ENCODE data around the gene NECAB2. TPM values are rescaled to one million over a fixed set of nuclear protein-coding genes. Genes with fewer than 3 reads are reported as not detected.

Gene NECAB2
- total and polyA plus RNA-seq, 2 of the 8 experiments (the other 6 are each of a cell fraction or from before 2014, with no cell fraction given), result 3.6 to 4.2 TPM

DNA sequence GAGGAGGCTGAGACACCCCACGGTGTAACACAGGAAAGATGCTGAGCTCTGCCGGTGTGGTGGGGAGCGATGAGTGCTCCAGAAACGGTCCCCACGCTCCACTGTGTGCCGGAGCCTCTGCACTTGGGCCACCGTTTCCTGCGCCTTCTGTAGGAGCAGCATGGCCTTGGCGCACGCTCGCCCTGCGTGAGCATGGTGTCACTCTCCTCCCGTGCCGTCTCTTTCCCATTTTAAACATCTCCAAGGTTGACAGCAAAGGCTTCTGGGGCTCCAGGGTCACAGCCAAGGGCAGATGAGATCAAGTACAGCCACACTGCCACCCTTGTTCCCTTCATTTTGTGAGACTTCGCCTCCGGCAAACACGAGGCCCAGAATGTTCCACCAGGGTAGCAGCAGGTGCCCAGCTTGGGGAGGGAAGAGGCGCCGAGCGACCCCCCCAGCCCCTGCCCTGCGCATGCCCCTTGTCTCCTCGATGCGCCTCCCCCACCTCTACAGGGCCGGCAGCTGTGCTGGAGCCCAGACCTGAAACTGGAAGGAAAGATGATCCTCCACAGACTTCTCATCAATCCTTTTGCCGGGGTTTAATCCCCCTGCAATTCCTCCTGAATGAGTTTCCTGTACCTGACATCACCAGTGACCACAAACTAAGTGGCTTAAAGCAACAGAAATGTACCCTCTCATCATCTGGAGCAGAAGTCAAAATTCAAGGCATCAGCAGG lies 34.9 kb upstream of the NECAB2 start:
- H3K36me3 ChIP-seq (ENCODE audit: control insufficient read depth in 2 of 4, insufficient read depth in 4 of 4, low read length in 3 of 4), result no peaks in the 10 kb centered on the region
- H2AK5ac ChIP-seq (ENCODE audit: low read depth, low read length), result no peak overlapping the region
- no peaks in the 10 kb centered on the region for H3K79me2 ChIP-seq (ENCODE audit: control insufficient read depth in 1 of 2, insufficient read depth in 2 of 2, low read length in 2 of 2)
- H3K27me3 ChIP-seq (replicated peaks in 1 of 4; ENCODE audit: control insufficient read depth in 3 of 4, extremely low read depth in 1 of 4, insufficient read depth in 3 of 4, low read length in 3 of 4), result no peaks in the 10 kb centered on the region; a peak in 1 of 7 replicates
- no peak overlapping the region for H2BK5ac ChIP-seq (ENCODE audit: low read depth, low read length)
- H3K14ac ChIP-seq (ENCODE audit: insufficient read length), result no peak overlapping the region
- H2AFZ ChIP-seq (ENCODE audit: low read length), result no peak overlapping the region
- H3K18ac ChIP-seq (ENCODE audit: extremely low read depth, low read length), result no peak overlapping the region
- TF ChIP-seq SIX5 (IDR thresholded peaks at IDR 0.05; ENCODE audit: low read depth, low read length) (no peak), BCL11A (IDR thresholded peaks at IDR 0.05; ENCODE audit: low read depth in 2 of 2, low read length in 2 of 2) (no peak), CBX5 (IDR thresholded peaks at IDR 0.05; ENCODE audit: low read depth, low read length) (no peak), RNF2 (IDR thresholded peaks at IDR 0.05; ENCODE audit: borderline replicate concordance, low read depth, low read length, missing control alignments, poor library complexity, severe bottlenecking) (no peak), RAD21 (IDR thresholded peaks at IDR 0.05 in 1 of 2, conservative IDR thresholded peaks at IDR 0.05 in 1 of 2; ENCODE audit: low read depth in 2 of 2, low read length in 2 of 2) (no peak), SUZ12 (IDR thresholded peaks at IDR 0.05; ENCODE audit: low read length) (no peak), JUN (IDR thresholded peaks at IDR 0.05; ENCODE audit: low read depth, low read length) (no peak), EP300 (IDR thresholded peaks at IDR 0.05; ENCODE audit: borderline replicate concordance in 1 of 2, low read depth in 2 of 2, low read length in 2 of 2) (no peak)
- no peak overlapping the region for H3K23ac ChIP-seq (ENCODE audit: insufficient read length)
- ChIA-PET POLR2A (ENCODE audit: partially characterized antibody) (interaction anchor here (1.4 kb wide), 1 partner anchor 17 kb away, joined by 4 read pairs; no protein-coding TSS in a partner anchor), CTCF (ENCODE audit: partially characterized antibody) (interaction anchor here (1.4 to 1.6 kb wide), 2 partner anchors 47 to 88 kb away, joined by 3 to 6 read pairs; no protein-coding TSS in a partner anchor)
- H2BK15ac ChIP-seq (ENCODE audit: low read length), result no peak overlapping the region
- FAIRE-seq (no peak), DNase-seq (ENCODE audit: low read depth in 1 of 2, low spot score in 2 of 2) (no peak)
- no peak overlapping the region for H4K8ac ChIP-seq (ENCODE audit: extremely low read depth, insufficient read depth, low read length)
- no peaks in the 10 kb centered on the region for H3K23me2 ChIP-seq (ENCODE audit: low read depth, low read length)
- no peak overlapping the region for H3K4me3 ChIP-seq (ENCODE audit: extremely low read depth in 1 of 4, insufficient read depth in 2 of 4, low read depth in 3 of 4, low read length in 4 of 4)
- no peaks in the 10 kb centered on the region for H4K20me1 ChIP-seq (replicated peaks in 1 of 2; ENCODE audit: control insufficient read depth in 1 of 2, insufficient read depth in 2 of 2, low read length in 2 of 2)
- H3K27ac ChIP-seq (ENCODE audit: low read depth, low read length), result no peak overlapping the region
- H3K4me2 ChIP-seq (ENCODE audit: insufficient read depth in 1 of 2, low read depth in 2 of 2, low read length in 2 of 2), result no peak overlapping the region
- no peak overlapping the region for H2BK120ac ChIP-seq (replicated peaks; ENCODE audit: low read depth, low read length)
- 91% methylated on average over 22 of the region's 25 CpGs; no CpG with 5 or more reads in 1 of the 2 experiments for WGBS, 2 experiments (ENCODE audit: extremely low coverage in 1 of 2, insufficient coverage in 1 of 2, insufficient read length in 1 of 2, insufficient replicate concordance in 2 of 2, low coverage in 1 of 2, low lambda C conversion rate in 2 of 2, missing lambda C conversion rate in 1 of 2)
- H3K56ac ChIP-seq (replicated peaks; ENCODE audit: insufficient read length, low read depth, low read length), result no peak overlapping the region
- no peak overlapping the region for H4K5ac ChIP-seq (ENCODE audit: insufficient read length, low read depth, low read length)
- H3K4me1 ChIP-seq (replicated peaks in 1 of 4; ENCODE audit: control insufficient read depth in 3 of 4, insufficient read depth in 4 of 4, low read length in 3 of 4), result no peaks in the 10 kb centered on the region
- no peak overlapping the region for H3K4ac ChIP-seq (replicated peaks; ENCODE audit: insufficient read length, low read depth, low read length)
- 0 out of 2 replicates have a peak overlapping the region, but pooled peaks have one; percentile 39 for H2BK12ac ChIP-seq (ENCODE audit: low read depth, low read length)
- H4K91ac ChIP-seq (replicated peaks; ENCODE audit: insufficient read length, low read length), result no peak overlapping the region
- no peaks in the 10 kb centered on the region for H3K79me1 ChIP-seq (ENCODE audit: low read depth, low read length)
- H2BK20ac ChIP-seq (ENCODE audit: low read length), result no peak overlapping the region
- no peak overlapping the region for H3K9ac ChIP-seq (replicated peaks in 1 of 4; ENCODE audit: extremely low read depth in 1 of 4, low read depth in 3 of 4, low read length in 3 of 4)
- no peaks in the 10 kb centered on the region for H3K9me3 ChIP-seq (ENCODE audit: insufficient read depth in 2 of 2, low read depth in 1 of 2, low read length in 1 of 2)
